SK-N-SH treated with all-trans-retinoic acid at 6 μM for 48 hours (cell line): Measurements from ENCODE around the gene BPTF.

Experiments
- GLIS3 ChIP-seq: fragments of 250-450 bp; sonication (Bioruptor Pico); IDR thresholded peaks from 2 replicates; pipeline ENCODE4 v1.5.0; 2020; ENCODE audit warnings: mild to moderate bottlenecking, moderate library complexity
- ZNF70 ChIP-seq: fragments of 450-650 bp; formaldehyde crosslinking; IDR thresholded peaks from 2 replicates; pipeline ENCODE4 v1.5.0; 2020; ENCODE audit warnings: mild to moderate bottlenecking, moderate library complexity
- TF ChIP-seq, protein P1 (sequence below): fragments of 250-450 bp; sonication (Bioruptor Pico); IDR thresholded peaks from 2 replicates; pipeline ENCODE4 v1.5.1; 2021; ENCODE audit warnings: mild to moderate bottlenecking, moderate library complexity

DNA sequence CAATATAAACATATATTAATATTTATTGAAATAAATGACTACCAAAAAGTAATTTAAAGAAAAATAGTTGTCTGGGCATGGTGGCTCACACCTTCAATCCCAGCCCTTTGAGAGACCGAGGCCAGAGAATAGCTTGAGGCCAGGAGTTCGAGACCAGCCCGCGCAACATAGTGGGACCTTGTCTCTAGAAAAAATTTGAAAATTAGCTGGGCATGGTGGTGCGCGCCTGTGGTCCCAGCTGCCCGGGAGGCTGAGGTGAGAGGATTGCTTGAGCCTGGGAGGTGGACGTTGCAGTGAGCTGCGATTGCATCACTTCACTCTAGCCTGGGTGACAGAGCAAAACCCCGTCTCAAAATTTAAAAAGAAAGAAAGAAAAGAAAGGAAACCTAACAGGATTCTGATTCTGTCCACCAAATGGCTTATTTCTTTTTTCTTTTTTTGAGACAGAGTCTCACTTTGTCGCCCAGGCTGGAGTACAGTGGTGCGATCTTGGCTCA lies 3.4 kb upstream of the BPTF start:
- TF ChIP-seq GLIS3 (CRISPR knock-in tag) (no peak), ZNF70 (no peak)
- TF ChIP-seq, protein P1, sequence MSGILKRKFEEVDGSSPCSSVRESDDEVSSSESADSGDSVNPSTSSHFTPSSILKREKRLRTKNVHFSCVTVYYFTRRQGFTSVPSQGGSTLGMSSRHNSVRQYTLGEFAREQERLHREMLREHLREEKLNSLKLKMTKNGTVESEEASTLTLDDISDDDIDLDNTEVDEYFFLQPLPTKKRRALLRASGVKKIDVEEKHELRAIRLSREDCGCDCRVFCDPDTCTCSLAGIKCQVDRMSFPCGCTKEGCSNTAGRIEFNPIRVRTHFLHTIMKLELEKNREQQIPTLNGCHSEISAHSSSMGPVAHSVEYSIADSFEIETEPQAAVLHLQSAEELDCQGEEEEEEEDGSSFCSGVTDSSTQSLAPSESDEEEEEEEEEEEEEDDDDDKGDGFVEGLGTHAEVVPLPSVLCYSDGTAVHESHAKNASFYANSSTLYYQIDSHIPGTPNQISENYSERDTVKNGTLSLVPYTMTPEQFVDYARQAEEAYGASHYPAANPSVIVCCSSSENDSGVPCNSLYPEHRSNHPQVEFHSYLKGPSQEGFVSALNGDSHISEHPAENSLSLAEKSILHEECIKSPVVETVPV (CRISPR knock-in tag) = no peak
